IPS-NIHi7 (cell line): Measurements from ENCODE around the gene TPM3.
"Not testable (repeated sequence)": the region's sequence is repeated elsewhere in the genome, so short reads cannot be mapped to it uniquely, and the experiment has no call there.

Source experiments
- DNase-seq: peaks from one replicate; pipeline ENCODE4 v3.0.0; 2012; ENCODE audit warnings: mixed read lengths; ENCODE audit errors: extremely low spot score

TPM3 gene

DNA sequence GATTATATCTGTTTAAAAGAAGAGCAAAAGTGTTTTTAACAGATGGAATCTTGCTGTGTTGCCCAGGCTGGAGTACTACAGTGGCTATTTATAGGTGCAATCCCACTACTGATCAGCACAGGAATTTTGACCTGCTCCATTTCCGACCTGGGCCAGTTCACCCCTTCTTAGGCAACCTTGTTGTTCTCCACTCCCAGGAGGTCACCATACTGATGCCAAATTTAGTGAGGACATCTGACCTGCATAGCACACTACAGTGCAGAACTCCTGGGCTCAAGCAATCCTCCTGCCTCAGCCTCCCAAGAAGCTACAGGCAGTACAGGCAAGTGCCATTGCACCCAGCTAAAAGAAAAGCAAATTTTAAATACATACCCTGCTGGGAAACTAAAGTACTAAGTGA lies 25.7 kb downstream of the TPM3 start:
- no peak for DNase-seq

- no peak for DNase-seq
Observed at GRCh38 chr1:154159554-154159953, 32.3 kb downstream of the TPM3 start.

GRCh38 chr1:154158307-154159125 lies 33.4 kb downstream of the TPM3 start:
- no peak for DNase-seq

DNA sequence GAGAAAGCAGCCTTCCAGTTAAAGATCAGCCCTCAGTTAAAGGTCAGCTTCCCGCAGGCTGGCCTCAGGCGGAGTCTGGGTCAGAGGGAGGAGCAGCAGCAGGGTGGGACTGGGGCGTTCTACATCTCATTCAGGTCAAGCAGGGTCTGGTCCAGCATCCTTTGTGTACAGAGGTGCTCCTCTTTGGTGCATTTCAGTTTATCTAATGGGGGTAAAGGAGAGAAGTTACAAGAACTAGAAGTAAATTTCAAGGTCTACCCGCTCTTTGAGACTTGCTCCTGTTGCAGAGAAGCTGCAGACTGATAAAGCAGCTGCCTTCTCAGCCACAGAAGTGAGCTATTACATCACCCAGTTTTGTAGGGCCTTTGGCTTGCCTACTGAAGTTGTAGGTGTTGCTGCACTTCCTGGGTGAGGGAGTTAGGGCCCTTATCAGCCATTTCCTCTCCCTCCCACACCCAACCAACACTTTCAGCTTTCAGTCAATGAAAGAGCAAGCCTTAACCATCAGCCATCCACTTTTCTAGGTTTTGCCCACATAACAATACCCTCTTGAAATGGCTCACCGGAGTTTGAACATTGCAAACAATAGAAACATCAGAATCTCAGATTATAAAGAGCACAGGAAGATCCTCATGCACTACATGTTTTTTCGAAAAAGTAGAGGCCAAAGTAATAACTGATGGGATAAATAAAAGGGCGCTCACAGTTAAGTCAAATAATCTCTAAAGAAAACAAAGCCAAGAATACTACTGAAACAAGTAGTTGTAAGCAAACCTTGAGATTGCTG lies 34.2 kb downstream of the TPM3 start:
- DNase-seq: no peak

GRCh38 chr1:154155251-154155650 lies 36.6 kb downstream of the TPM3 start:
- no peak for DNase-seq

DNA sequence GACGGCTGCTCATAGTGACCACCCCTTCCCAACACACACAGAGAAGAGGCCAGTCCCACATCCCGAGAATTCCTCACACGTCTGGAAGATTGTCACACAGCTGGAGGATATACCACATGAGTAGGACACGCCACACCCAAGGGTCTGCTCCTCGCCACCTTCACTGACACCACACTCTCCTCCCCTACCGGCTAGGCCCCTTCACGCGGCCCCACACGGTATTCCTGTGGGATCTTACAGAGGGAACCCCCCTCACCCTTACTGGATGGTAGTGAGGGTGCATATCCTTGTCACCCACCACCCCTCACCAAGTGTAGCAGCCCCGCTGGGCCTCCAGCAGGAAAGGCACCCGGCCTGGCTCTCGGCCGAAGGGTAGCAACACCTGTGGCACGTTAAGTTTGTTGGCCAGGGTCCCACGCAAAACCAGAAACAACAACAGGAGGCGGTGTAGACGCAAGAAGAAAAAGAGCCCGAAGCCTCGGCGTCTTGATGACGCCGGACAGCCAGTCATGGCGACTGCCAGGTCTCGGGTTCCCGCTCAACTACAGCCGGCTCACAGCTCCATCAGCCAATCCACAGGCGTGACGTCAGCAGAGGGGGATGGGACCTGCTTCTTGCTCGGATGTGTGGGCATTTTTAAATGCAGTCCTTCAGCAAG lies 37.2 kb downstream of the TPM3 start, which contains the start of gene NUP210L:
NUP210L (minus strand) TSS at position 540 of the 658 bp plus-strand sequence.
- peak; percentile 85 for DNase-seq

- no peak for DNase-seq
Observed at GRCh38 chr1:154154053-154154452, 37.8 kb downstream of the TPM3 start.

DNA sequence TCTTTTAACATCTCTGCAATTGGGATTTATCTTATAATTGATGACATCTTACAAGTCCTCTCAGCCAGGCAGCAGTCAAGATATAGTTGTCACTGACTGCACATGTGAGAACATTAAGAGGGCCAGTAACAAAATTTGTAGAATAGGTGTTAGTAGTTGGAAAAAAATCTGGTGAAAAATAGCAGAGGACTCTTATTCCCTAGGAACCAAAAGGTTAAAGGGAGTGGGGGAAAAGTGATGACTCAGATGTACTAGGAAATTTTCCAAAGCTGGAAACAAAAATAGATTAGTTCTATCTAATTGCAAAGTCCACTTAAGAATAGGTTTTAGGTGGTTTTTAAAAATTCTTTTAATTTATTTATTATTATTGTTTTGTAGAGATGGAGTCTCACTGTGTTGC lies 40.6 kb downstream of the TPM3 start:
- no peak for DNase-seq

- DNase-seq: no peak
Observed at GRCh38 chr1:154148807-154149206, 43.1 kb downstream of the TPM3 start.

DNA sequence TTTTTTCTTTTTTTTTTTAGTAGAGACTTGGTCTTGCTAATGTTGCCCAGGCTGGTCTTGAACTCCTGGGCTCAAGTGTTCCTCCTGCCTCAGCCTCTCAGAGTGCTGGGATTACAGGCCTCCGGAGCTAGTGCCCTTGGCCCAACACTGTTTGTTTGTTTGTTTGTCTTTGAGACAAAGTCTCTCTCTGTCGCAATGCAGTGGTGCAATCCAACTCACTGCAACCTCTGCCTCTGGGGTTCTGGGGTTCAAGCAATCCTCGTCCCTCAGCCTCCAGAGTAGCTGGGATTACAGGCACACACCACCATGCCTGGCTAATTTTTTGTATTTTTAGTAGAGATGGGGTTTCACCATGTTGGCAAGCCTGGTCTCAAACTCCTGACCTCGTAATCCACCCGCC lies 44.4 kb downstream of the TPM3 start:
- DNase-seq: not testable (repeated sequence)

- DNase-seq: no peak
Observed at GRCh38 chr1:154145986-154146385, 45.9 kb downstream of the TPM3 start.

DNA sequence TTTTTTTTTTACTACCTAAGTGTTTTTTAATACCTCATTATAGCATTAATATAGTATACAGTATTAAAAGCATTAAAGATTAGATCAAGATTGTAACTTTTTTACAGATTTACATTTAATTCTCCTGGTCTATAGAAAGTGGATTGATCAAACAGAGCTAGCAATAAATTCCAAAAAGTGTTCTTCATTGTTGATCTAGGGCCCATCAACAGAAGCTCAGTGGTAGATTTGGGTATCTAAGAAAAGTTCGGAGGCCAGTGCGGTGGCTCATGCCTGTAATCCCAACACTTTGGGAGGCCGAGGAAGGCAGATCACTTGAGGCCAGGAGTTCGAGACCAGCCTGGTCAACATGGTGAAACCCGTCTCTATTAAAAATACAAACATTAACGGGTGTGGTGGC lies 49.5 kb downstream of the TPM3 start:
- no peak for DNase-seq

GRCh38 chr1:154141240-154141639 lies 50.7 kb downstream of the TPM3 start:
- no peak for DNase-seq

DNA sequence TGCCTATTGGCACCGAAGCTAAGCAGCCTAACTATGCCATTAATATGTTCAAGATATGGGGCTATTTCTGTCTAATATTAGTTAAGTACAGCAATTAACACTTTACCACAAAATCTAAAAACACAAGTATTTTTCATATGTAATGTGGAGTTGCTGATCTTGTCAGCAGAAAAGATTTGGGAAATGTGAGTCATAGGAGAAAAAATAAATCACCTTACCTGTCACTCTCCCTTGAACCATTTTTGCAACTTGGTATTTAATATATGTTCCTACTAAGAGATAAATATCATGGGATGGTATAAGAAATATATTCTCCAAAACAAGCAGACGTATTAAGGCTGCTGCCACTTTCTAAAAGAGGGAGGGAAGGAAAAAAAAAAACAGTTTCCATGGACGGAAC lies 54.0 kb downstream of the TPM3 start:
- DNase-seq: no peak

DNA sequence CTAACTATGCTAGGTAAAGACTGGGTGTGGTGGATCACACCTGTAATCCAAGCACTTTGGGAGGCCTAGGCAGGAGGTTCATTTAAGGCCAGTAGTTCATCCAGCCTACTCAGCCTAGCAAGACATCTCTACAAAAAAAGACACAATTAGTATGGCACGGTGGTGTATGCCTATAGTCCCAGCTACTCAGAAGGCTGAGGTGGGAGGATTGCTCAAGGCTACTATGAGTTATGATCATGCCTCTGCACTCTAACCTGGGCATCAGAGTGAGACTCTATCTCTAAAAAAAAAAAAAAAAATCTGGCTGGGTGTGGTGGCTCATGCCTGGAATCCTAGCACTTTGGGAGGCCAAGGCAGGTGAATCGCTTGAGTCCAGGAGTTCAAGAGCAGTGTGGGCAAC lies 58.6 kb downstream of the TPM3 start:
- no peak for DNase-seq

- DNase-seq: no peak
Observed at GRCh38 chr1:154129391-154129970, 62.4 kb downstream of the TPM3 start.

- DNase-seq: not testable (repeated sequence)
Observed at GRCh38 chr1:154123205-154123604, 68.7 kb downstream of the TPM3 start.

DNA sequence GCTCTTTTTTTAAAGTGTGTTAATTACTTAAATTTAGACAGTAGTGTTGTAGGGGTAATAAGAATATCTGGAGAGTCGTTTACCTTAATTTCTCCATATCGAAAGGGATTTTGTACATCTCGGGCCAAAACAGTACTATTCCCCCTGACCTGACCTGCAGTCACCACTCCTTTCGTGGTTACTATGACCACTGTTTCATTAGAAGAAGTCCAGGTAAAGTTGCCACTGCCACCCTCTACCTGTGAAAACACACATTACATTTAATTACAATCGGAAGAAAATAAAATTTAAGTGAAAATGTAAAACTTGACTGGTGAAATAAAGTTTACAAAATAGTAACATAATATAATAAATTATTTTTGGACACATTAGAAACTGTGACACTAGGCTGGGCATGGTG lies 74.3 kb downstream of the TPM3 start:
- peak; percentile 14 for DNase-seq

DNA sequence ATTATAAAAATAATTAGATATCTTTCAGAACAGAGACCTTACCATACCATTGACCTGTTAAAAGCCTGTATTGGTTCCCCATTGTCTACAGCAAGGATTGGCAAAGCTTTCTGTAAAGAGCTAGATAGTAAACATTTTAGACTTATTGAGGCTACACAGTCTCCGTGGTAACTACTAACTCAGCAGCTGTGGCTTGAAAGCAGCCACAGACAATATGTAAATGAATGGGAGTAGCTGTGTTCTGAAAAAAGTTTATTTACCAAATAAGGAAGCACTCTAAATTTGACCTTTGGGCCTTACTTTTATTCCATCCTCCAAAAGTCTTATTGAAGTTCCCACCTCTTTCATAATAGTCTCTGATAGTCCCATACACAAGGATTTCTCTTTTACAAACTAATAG lies 76.7 kb downstream of the TPM3 start:
- DNase-seq: no peak
